ENCODE measurements around the gene NTNG1. TPM values are rescaled to one million over a fixed set of nuclear protein-coding genes. Genes with fewer than 3 reads are reported as not detected.

Gene NTNG1
- total RNA-seq, 6 donors from 2014 or later, result 1.5 to 11.5 (median 6.8) TPM

DNA sequence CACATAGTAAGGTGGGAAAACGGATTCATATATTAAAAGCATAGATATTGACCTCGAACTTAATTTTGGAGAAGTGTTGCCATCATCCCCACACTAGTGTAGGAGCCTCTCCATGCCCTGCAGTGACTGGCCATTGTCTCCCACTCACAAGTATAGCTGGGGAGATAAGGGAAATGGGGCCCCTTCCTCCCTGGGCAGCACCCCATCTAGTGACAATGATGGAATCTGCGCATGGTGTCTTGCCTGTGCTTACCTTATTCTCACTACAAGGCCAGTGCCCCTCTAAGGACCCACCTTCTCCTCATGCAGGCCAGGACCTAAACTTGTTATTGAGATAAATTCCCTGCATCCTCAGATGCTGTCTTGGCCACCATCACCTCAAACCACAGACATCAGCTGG, 374.9 kb downstream of the NTNG1 start:
- no peaks in the 10 kb centered on the region for H3K27me3 ChIP-seq
- peaks cover 0 to 3% (median 2%) of the 10 kb centered on the region in 4 donors for H3K9me3 ChIP-seq
- 85 to 94% methylated on average over 2 to 3 of the region's 3 CpGs for WGBS, 2 donors
- no peaks in the 10 kb centered on the region for H3K4me1 ChIP-seq
- H3K36me3 ChIP-seq, result no peaks in the 10 kb centered on the region
- peak in 1 of 2 donors; percentile 26 for ATAC-seq (ENCODE audit: low FRiP score in 2 of 2)
- H3K27ac ChIP-seq, result no peak overlapping the region
- no peak for TF ChIP-seq CTCF (IDR thresholded peaks at IDR 0.05)
- no peak for TF ChIP-seq POLR2AphosphoS5 (IDR thresholded peaks at IDR 0.05)
- TF ChIP-seq POLR2A (IDR thresholded peaks at IDR 0.05), result no peak
- TF ChIP-seq EP300 (IDR thresholded peaks at IDR 0.05), result no peak
- H3K4me3 ChIP-seq, result no peak overlapping the region
- DNase-seq, result no peak

GRCh38 chr1:107523061-107523460, 382.2 kb downstream of the NTNG1 start:
- DNase-seq, result no peak
- Histone ChIP-seq H3K27ac (no peak overlapping the region), H3K4me1 (no peaks in the 10 kb centered on the region), H3K36me3 (no peaks in the 10 kb centered on the region), H3K9me3 (no peaks in the 10 kb centered on the region), H3K4me3 (no peak overlapping the region), H3K27me3 (no peaks in the 10 kb centered on the region)
- 50 to 65% methylated on average over 2 to 4 of the region's 4 CpGs for whole genome bisulfite sequencing, 2 donors
- no peak for ATAC-seq (ENCODE audit: low FRiP score in 2 of 2)
- TF ChIP-seq POLR2A (IDR thresholded peaks at IDR 0.05) (no peak), EP300 (IDR thresholded peaks at IDR 0.05) (no peak), CTCF (IDR thresholded peaks at IDR 0.05) (no peak), POLR2AphosphoS5 (IDR thresholded peaks at IDR 0.05) (no peak)

GRCh38 chr1:107523736-107524135, 382.9 kb downstream of the NTNG1 start:
- H3K27me3 ChIP-seq, result no peaks in the 10 kb centered on the region
- H3K4me1 ChIP-seq, result no peaks in the 10 kb centered on the region
- DNase-seq (no peak), ATAC-seq (ENCODE audit: low FRiP score in 2 of 2) (no peak)
- TF ChIP-seq CTCF (IDR thresholded peaks at IDR 0.05), result no peak
- no peak for TF ChIP-seq POLR2AphosphoS5 (IDR thresholded peaks at IDR 0.05)
- TF ChIP-seq EP300 (IDR thresholded peaks at IDR 0.05), result no peak
- no peak for TF ChIP-seq POLR2A (IDR thresholded peaks at IDR 0.05)
- no peak overlapping the region for H3K27ac ChIP-seq
- H3K4me3 ChIP-seq, result no peak overlapping the region
- H3K36me3 ChIP-seq, result no peaks in the 10 kb centered on the region
- 37 to 55% methylated on average over 4 of the region's 4 CpGs for WGBS, 2 donors
- H3K9me3 ChIP-seq, result no peaks in the 10 kb centered on the region

DNA sequence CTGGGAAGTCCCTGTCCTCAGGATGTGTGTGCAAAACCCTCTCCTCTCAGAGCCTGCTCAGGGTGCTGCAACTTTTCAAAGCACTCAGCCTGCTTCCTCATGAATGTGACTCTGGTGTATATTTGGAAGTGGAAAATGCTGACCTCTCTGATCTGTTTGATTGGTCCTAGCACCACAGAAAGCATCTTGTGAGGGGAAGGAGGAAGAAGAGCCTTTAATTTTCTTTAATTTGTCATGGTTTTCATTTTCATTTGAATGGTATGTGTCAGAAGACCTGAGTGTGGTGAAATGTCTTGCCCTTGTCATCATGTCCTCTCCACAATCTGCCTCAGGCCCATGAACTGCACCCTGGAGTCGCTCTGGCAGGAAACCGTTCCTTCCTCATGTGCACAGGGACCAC, 383.5 kb downstream of the NTNG1 start:
- no peak overlapping the region for H3K27ac ChIP-seq
- DNase-seq (no peak), ATAC-seq (ENCODE audit: low FRiP score in 2 of 2) (no peak)
- H3K4me1 ChIP-seq, result no peaks in the 10 kb centered on the region
- no peaks in the 10 kb centered on the region for H3K27me3 ChIP-seq
- H3K9me3 ChIP-seq, result no peaks in the 10 kb centered on the region
- H3K36me3 ChIP-seq, result no peaks in the 10 kb centered on the region
- TF ChIP-seq CTCF (IDR thresholded peaks at IDR 0.05) (no peak), EP300 (IDR thresholded peaks at IDR 0.05) (no peak), POLR2AphosphoS5 (IDR thresholded peaks at IDR 0.05) (no peak), POLR2A (IDR thresholded peaks at IDR 0.05) (no peak)
- H3K4me3 ChIP-seq, result no peak overlapping the region
- WGBS, 2 donors, result 67 to 75% methylated on average over 2 of the region's 2 CpGs

- no peaks in the 10 kb centered on the region for H3K9me3 ChIP-seq
- H3K27me3 ChIP-seq, result no peaks in the 10 kb centered on the region
- no peak overlapping the region for H3K4me3 ChIP-seq
- DNase-seq (no peak), ATAC-seq (ENCODE audit: low FRiP score in 2 of 2) (no peak)
- no peaks in the 10 kb centered on the region for H3K4me1 ChIP-seq
- no peak overlapping the region for H3K27ac ChIP-seq
- WGBS, 2 donors, result 100% methylated on average over 1 of the region's 1 CpG
- no peaks in the 10 kb centered on the region for H3K36me3 ChIP-seq
- TF ChIP-seq POLR2AphosphoS5 (IDR thresholded peaks at IDR 0.05) (no peak), EP300 (IDR thresholded peaks at IDR 0.05) (no peak), CTCF (IDR thresholded peaks at IDR 0.05) (no peak), POLR2A (IDR thresholded peaks at IDR 0.05) (no peak)
Observed at GRCh38 chr1:107525145-107525544, 384.3 kb downstream of the NTNG1 start.
